B cell (primary cell): ENCODE results near the gene SLC13A4. TPM values are rescaled to one million over a fixed set of nuclear protein-coding genes. Genes with fewer than 3 reads are reported as not detected.

Experiments used
- ATAC-seq: fragments of 200-7000 bp; cut with Tn5 transposase; one replicate; pipeline ENCODE4 v1.10.0; 2021; ENCODE audit warnings: low read depth, mild to moderate bottlenecking, moderate number of reproducible peaks, moderate library complexity
- CTCF ChIA-PET: fragments of 350-600 bp; sonication (Branson Sonifier 250); formaldehyde crosslinking; loops from one replicate; lab custom pipeline; 2021; ENCODE audit warnings: antibody characterized with exemption, inconsistent platforms; lab: Charles Lee
- POLR2A ChIA-PET: fragments of 350-600 bp; sonication (Branson Sonifier 250); formaldehyde crosslinking; loops from one replicate; lab custom pipeline; 2021; ENCODE audit warnings: antibody characterized with exemption; lab: Charles Lee
- DNase-seq: peaks from one replicate; pipeline ENCODE4 v3.0.0; 2013
- H2AFZ ChIP-seq: 2 replicates; pipeline ENCODE4 v1.6.1; 2012; ENCODE audit warnings: mild to moderate bottlenecking, low read depth, low read length; ENCODE audit not compliant: insufficient read depth, poor library complexity, severe bottlenecking
- H3K27ac ChIP-seq, 2 donors: 1 replicate in 1 of 2; 2 replicates in 1 of 2; pipeline ENCODE4 v1.5.1; 2012 to 2013; ENCODE audit warnings: low read length in 2 of 2, mild to moderate bottlenecking in 2 of 2, moderate library complexity in 1 of 2
- H3K27me3 ChIP-seq, 4 experiments: fragments of 200-600 bp in 1 of 4; sonication (generic) in 1 of 4; replicated peaks in 1 of 4; 1 replicate in 2 of 4; 2 replicates in 2 of 4; pipeline versions ENCODE4 v1.6.1 to v1.7.0; 2013 to 2016; ENCODE audit warnings: low read length in 3 of 4, mild to moderate bottlenecking in 2 of 4, mixed read lengths in 1 of 4, moderate library complexity in 1 of 4; ENCODE audit not compliant: insufficient read depth in 4 of 4, control insufficient read depth in 3 of 4; ENCODE audit errors: control extremely low read depth in 1 of 4
- H3K36me3 ChIP-seq, 2 experiments: replicated peaks in 1 of 2; 1 replicate in 1 of 2; 2 replicates in 1 of 2; pipeline versions ENCODE4 v1.6.1 to v1.7.1; 2013; ENCODE audit warnings: low read length in 1 of 2; ENCODE audit not compliant: insufficient read depth in 2 of 2, control insufficient read depth in 1 of 2; ENCODE audit errors: control extremely low read depth in 1 of 2, extremely low read depth in 1 of 2
- H3K4me1 ChIP-seq, 2 donors: fragments of 200-600 bp in 1 of 2; sonication (generic) in 1 of 2; 1 replicate in 1 of 2; 2 replicates in 1 of 2; pipeline versions ENCODE4 v1.5.1 to v1.6.1; 2013 to 2017; ENCODE audit warnings: low read length in 2 of 2; ENCODE audit not compliant: control insufficient read depth in 2 of 2, insufficient read depth in 2 of 2
- H3K4me2 ChIP-seq: replicated peaks from 2 replicates; pipeline ENCODE3; 2012; ENCODE audit warnings: mild to moderate bottlenecking, low read depth, low read length; ENCODE audit not compliant: poor library complexity, severe bottlenecking
- H3K4me3 ChIP-seq, 5 experiments: fragments of 200-600 bp in 1 of 5; sonication (generic) in 1 of 5; 1 replicate in 3 of 5; 2 replicates in 2 of 5; pipeline versions ENCODE4 v1.5.1 to v1.7.0; 2011 to 2016; ENCODE audit warnings: low read length in 4 of 5, mild to moderate bottlenecking in 4 of 5, low read depth in 2 of 5, control low read depth in 1 of 5, moderate library complexity in 1 of 5; ENCODE audit not compliant: insufficient read depth in 1 of 5; ENCODE audit errors: control extremely low read depth in 1 of 5, extremely low read depth in 1 of 5
- H3K79me2 ChIP-seq: fragments of 200-600 bp; sonication (generic); one replicate; pipeline ENCODE4 v1.6.0; 2016; ENCODE audit warnings: low read length; ENCODE audit not compliant: control insufficient read depth, insufficient read depth
- H3K9ac ChIP-seq: fragments of 200-600 bp; sonication (generic); 2 replicates; pipeline ENCODE4 v1.6.1; 2017; ENCODE audit warnings: mild to moderate bottlenecking, low read length, moderate library complexity
- H3K9me3 ChIP-seq, 3 donors: one replicate each; pipeline versions ENCODE4 v1.6.1 to v1.7.1; 2013; ENCODE audit warnings: low read length in 2 of 3; ENCODE audit not compliant: control insufficient read depth in 2 of 3, insufficient read depth in 1 of 3; ENCODE audit errors: control extremely low read depth in 1 of 3
- H4K20me1 ChIP-seq: 2 replicates; pipeline ENCODE4 v1.6.0; 2012; ENCODE audit warnings: mild to moderate bottlenecking, low read length; ENCODE audit not compliant: insufficient read depth, control insufficient read depth, poor library complexity, severe bottlenecking
- H3K27ac Mint-ChIP-seq: one replicate; pipeline ENCODE4 v1.8.0; 2021; ENCODE audit warnings: mixed read lengths
- H3K27me3 Mint-ChIP-seq: one replicate; pipeline ENCODE4 v1.8.0; 2021; ENCODE audit warnings: mixed read lengths
- H3K4me1 Mint-ChIP-seq: one replicate; pipeline ENCODE4 v1.8.0; 2021; ENCODE audit warnings: mixed read lengths
- H3K4me3 Mint-ChIP-seq: one replicate; pipeline ENCODE4 v1.8.0; 2021; ENCODE audit warnings: mixed read lengths
- H3K9me3 Mint-ChIP-seq: one replicate; pipeline ENCODE4 v1.8.0; 2022; ENCODE audit warnings: mixed read lengths; ENCODE audit not compliant: insufficient read depth
- EZH2 ChIP-seq: IDR thresholded peaks from 2 replicates; pipeline ENCODE4 v1.6.1; 2012; ENCODE audit warnings: borderline replicate concordance, low read depth, mild to moderate bottlenecking, moderate library complexity, low read length; ENCODE audit not compliant: insufficient read depth, poor library complexity, severe bottlenecking
- WGBS: methylation state at CpG from one replicate; pipeline ENCODE4 v1.1.5; 2013; ENCODE audit warnings: missing lambda C conversion rate; ENCODE audit not compliant: insufficient coverage; 5-methylcytosine and 5-hydroxymethylcytosine counted together
- intact Hi-C: fragments of 100-400 bp; cut with micrococcal nuclease; formaldehyde crosslinking; loops from one replicate; pipeline ENCODE4 v1.10.0; 2022
- polyA plus RNA-seq: library from polyadenylated mRNA; depleted of rRNA; stranded (reverse); fragments of >200 nt; gene quantifications from 2 replicates; pipeline ENCODE4 v1.2.3, GENCODE V29; 2012
- total RNA-seq, 2 donors: library from RNA; stranded (reverse); fragments of 120-200 nt in 1 of 2; gene quantifications; 1 replicate in 1 of 2; 2 replicates in 1 of 2; pipeline versions ENCODE4 v1.2.3 to v1.2.4, GENCODE V29; 2013 to 2022
- TF ChIP-seq, protein P1 (sequence below): fragments of 200-600 bp; IDR thresholded peaks from one replicate; pipeline ENCODE4 v1.8.0; 2022; ENCODE audit warnings: antibody characterized with exemption, mild to moderate bottlenecking

Gene SLC13A4
- total and polyA plus RNA-seq, 2 donors (not counting 1 experiment from before 2014, with no cell fraction given): not detected

DNA sequence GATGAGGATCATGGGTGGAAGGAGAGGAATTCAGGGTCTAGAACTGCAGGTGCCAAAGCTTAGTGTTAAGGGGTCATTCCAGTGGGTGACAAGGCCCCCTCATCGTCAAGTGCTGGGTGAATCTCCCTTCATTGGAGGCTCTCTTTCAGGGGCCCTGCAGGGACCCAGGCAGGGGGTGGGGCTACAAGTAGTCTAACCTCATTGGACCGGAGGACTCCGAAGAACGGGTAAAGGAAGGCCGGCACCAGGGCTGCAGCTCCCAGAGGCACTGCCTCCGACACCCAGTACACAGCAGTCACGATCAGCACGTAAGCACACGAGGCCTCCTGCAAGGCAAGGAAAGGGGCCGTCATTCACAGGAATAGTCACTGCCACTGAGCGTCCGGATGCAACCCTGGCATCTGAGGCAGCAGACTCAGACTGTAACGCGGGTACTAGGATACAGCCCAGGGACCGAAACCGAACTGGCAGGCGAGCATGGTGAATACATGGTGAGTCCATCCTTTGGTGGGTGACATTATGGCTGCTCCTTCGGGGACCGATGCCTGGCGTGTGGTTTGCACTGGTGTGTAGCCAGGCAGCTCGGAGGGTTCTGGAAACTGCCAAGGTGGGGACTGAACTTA, 6.7 kb downstream of the SLC13A4 start:
- H3K4me2 ChIP-seq: no peak overlapping the region
- Mint-ChIP-seq H3K27ac (no peak overlapping the region), H3K4me1 (no peaks in the 10 kb centered on the region), H3K27me3 (peaks cover 35% of the 10 kb centered on the region), H3K9me3 (no peaks in the 10 kb centered on the region), H3K4me3 (no peak overlapping the region)
- no peaks in the 10 kb centered on the region for H3K4me1 ChIP-seq
- POLR2A ChIA-PET: no interaction called here
- peaks cover 0 to 3% (median 0%) of the 10 kb centered on the region in 4 experiments for H3K27me3 ChIP-seq
- no peak overlapping the region for H3K9ac ChIP-seq
- ATAC-seq: no peak
- H3K27ac ChIP-seq: no peak overlapping the region
- H4K20me1 ChIP-seq: no peaks in the 10 kb centered on the region
- no peak overlapping the region for H3K4me3 ChIP-seq
- H3K36me3 ChIP-seq: no peaks in the 10 kb centered on the region
- CTCF ChIA-PET: interaction anchor here (0.9 kb wide), 1 partner anchor 10 kb away, joined by 3 read pairs; no protein-coding TSS in a partner anchor
- no peaks in the 10 kb centered on the region for H3K79me2 ChIP-seq
- WGBS: 96% methylated on average over 21 of the region's 21 CpGs
- intact Hi-C loops: no loop called here
- no peak for TF ChIP-seq EZH2
- TF ChIP-seq, protein P1, sequence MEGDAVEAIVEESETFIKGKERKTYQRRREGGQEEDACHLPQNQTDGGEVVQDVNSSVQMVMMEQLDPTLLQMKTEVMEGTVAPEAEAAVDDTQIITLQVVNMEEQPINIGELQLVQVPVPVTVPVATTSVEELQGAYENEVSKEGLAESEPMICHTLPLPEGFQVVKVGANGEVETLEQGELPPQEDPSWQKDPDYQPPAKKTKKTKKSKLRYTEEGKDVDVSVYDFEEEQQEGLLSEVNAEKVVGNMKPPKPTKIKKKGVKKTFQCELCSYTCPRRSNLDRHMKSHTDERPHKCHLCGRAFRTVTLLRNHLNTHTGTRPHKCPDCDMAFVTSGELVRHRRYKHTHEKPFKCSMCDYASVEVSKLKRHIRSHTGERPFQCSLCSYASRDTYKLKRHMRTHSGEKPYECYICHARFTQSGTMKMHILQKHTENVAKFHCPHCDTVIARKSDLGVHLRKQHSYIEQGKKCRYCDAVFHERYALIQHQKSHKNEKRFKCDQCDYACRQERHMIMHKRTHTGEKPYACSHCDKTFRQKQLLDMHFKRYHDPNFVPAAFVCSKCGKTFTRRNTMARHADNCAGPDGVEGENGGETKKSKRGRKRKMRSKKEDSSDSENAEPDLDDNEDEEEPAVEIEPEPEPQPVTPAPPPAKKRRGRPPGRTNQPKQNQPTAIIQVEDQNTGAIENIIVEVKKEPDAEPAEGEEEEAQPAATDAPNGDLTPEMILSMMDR: no peak
- DNase-seq: no peak
- H3K9me3 ChIP-seq: no peaks in the 10 kb centered on the region
- no peak overlapping the region for H2AFZ ChIP-seq

- TF ChIP-seq, protein P1: no peak
- TF ChIP-seq EZH2: no peak
- H3K9me3 Mint-ChIP-seq: no peaks in the 10 kb centered on the region
Measured at GRCh38 chr7:135719688-135720087, 8.3 kb downstream of the SLC13A4 start.

More at GRCh38 chr7:135719688-135720087, 8.3 kb downstream of the SLC13A4 start:
- no peak for ATAC-seq
- Histone ChIP-seq H3K79me2 (no peaks in the 10 kb centered on the region), H3K9ac (no peak overlapping the region), H2AFZ (no peak overlapping the region), H3K27me3 (peaks cover 0 to under 1% (median 0%) of the 10 kb centered on the region in 4 experiments), H4K20me1 (no peaks in the 10 kb centered on the region), H3K27ac (no peak overlapping the region), H3K4me1 (no peaks in the 10 kb centered on the region), H3K4me2 (no peak overlapping the region), H3K9me3 (no peaks in the 10 kb centered on the region), H3K4me3 (no peak overlapping the region), H3K36me3 (no peaks in the 10 kb centered on the region)
- no peak for DNase-seq
- POLR2A ChIA-PET: no interaction called here
- Mint-ChIP-seq H3K4me3 (no peak overlapping the region), H3K4me1 (no peaks in the 10 kb centered on the region), H3K27me3 (peaks cover 29% of the 10 kb centered on the region), H3K27ac (no peak overlapping the region)
- no CpG with 5 or more reads among the region's 2 CpGs for WGBS
- CTCF ChIA-PET: no interaction called here
- intact Hi-C loops: no loop called here
